ENCODE results near the gene HOGA1. TPM values are rescaled to one million over a fixed set of nuclear protein-coding genes. Genes with fewer than 3 reads are reported as not detected.

Gene HOGA1
- total RNA-seq, 1 experiment from 2014 or later, result 4.4 TPM

DNA sequence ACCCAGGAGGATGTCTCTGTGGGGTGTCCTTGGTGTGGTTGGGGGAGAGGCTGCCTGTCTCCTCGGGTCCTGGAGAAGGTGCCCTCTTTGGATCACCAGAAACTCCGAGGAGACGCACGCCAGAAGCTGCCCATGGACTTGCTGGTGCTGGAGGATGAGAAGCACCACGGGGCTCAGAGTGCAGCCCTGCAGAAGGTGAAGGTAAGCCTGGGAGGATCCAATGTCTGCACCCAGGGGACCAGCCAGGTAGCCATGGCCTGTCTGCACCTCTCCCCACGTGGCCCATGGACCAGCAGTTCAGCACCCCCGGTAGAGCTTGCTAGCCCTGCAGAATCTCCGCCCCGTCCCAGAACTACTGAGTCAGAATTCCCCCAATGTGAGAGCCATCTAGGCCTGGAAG lies 6.5 kb upstream of the HOGA1 start:
- H3F3A ChIP-seq (ENCODE audit: insufficient read depth, low read depth), result peaks cover 22% of the 10 kb centered on the region; the same call in 1 of the 2 replicates
- POLR2A ChIA-PET (ENCODE audit: unreplicated experiment), result no interaction called here
- intact Hi-C loops (cut with micrococcal nuclease; ENCODE audit: unreplicated experiment), result no loop called here
- TF ChIP-seq, protein P1, sequence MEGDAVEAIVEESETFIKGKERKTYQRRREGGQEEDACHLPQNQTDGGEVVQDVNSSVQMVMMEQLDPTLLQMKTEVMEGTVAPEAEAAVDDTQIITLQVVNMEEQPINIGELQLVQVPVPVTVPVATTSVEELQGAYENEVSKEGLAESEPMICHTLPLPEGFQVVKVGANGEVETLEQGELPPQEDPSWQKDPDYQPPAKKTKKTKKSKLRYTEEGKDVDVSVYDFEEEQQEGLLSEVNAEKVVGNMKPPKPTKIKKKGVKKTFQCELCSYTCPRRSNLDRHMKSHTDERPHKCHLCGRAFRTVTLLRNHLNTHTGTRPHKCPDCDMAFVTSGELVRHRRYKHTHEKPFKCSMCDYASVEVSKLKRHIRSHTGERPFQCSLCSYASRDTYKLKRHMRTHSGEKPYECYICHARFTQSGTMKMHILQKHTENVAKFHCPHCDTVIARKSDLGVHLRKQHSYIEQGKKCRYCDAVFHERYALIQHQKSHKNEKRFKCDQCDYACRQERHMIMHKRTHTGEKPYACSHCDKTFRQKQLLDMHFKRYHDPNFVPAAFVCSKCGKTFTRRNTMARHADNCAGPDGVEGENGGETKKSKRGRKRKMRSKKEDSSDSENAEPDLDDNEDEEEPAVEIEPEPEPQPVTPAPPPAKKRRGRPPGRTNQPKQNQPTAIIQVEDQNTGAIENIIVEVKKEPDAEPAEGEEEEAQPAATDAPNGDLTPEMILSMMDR (conservative IDR thresholded peaks at IDR 0.05), result no peak
- no peak for TF ChIP-seq EZH2 (IDR thresholded peaks at IDR 0.05; ENCODE audit: low read depth)
- DNase-seq, result no peak
- H3K27ac ChIP-seq, result no peak overlapping the region
- H3K4me3 ChIP-seq, result no peak overlapping the region
- no peaks in the 10 kb centered on the region for H3K27me3 ChIP-seq (ENCODE audit: insufficient read depth, low read depth)
- H3K4me2 ChIP-seq, result no peak overlapping the region
- H4K20me1 ChIP-seq (ENCODE audit: insufficient read depth), result no peaks in the 10 kb centered on the region
- no TSS peak for BruUV-seq (replicated peaks)
- CTCF ChIA-PET, result interaction anchor here (0.5 kb wide), 1 partner anchor 829 kb away, joined by 4 read pairs; no protein-coding TSS in a partner anchor
- no peaks in the 10 kb centered on the region for H3K36me3 ChIP-seq (ENCODE audit: low read depth)
- no peak overlapping the region for H2AFZ ChIP-seq
- no peaks in the 10 kb centered on the region for H3K9me3 ChIP-seq (ENCODE audit: insufficient read depth, low read depth)
- H3K4me1 ChIP-seq (replicated peaks; ENCODE audit: insufficient read depth), result peaks cover 27% of the 10 kb centered on the region
- H3K9me2 ChIP-seq (ENCODE audit: insufficient read depth), result no peaks in the 10 kb centered on the region
- no peaks in the 10 kb centered on the region for H3K79me2 ChIP-seq (ENCODE audit: low read depth)

DNA sequence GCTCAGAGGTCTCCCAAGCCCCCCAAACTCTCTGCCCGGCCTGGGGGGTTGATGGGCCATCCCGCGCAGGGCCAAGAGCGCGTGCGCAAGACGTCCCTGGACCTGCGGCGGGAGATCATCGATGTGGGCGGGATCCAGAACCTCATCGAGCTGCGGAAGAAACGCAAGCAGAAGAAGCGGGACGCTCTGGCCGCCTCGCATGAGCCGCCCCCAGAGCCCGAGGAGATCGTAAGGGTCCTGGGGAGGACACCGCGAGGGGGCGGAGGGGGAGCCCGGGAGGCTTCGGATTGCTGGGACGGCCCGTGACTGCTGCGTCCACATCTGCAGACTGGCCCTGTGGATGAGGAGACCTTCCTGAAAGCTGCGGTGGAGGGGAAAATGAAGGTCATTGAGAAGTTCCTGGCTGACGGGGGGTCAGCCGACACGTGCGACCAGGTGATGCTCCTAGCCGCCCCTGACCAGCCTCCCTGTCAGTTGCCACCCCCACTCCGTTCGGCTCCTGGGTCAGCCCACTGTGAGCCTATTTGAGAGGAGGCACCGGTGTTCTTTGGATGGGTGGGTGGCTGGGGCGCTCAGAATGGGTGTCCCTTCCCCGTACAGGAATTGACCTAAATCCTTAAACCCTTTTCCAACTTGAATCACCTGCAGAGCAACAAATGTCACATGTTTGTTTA lies 5.9 kb upstream of the HOGA1 start:
- DNase-seq, result no peak
- BruUV-seq (replicated peaks), result no TSS peak
- TF ChIP-seq, protein P1 (conservative IDR thresholded peaks at IDR 0.05), result no peak
- TF ChIP-seq EZH2 (IDR thresholded peaks at IDR 0.05; ENCODE audit: low read depth), result no peak
- no peak overlapping the region for H3K4me2 ChIP-seq
- no peak overlapping the region for H2AFZ ChIP-seq
- no peaks in the 10 kb centered on the region for H3K9me3 ChIP-seq (ENCODE audit: insufficient read depth, low read depth)
- no peaks in the 10 kb centered on the region for H3K9me2 ChIP-seq (ENCODE audit: insufficient read depth)
- no peak overlapping the region for H3K4me3 ChIP-seq
- ChIA-PET CTCF (interaction anchor here (0.5 kb wide), 1 partner anchor 830 kb away, joined by 4 read pairs; no protein-coding TSS in a partner anchor), POLR2A (ENCODE audit: unreplicated experiment) (no interaction called here)
- H3K4me1 ChIP-seq (replicated peaks; ENCODE audit: insufficient read depth), result peaks cover 21% of the 10 kb centered on the region
- H3K27ac ChIP-seq, result no peak overlapping the region
- H3K36me3 ChIP-seq (ENCODE audit: low read depth), result no peaks in the 10 kb centered on the region
- H4K20me1 ChIP-seq (ENCODE audit: insufficient read depth), result no peaks in the 10 kb centered on the region
- H3F3A ChIP-seq (ENCODE audit: insufficient read depth, low read depth), result peaks cover 17% of the 10 kb centered on the region; the same call in 1 of the 2 replicates
- H3K79me2 ChIP-seq (ENCODE audit: low read depth), result no peaks in the 10 kb centered on the region
- H3K27me3 ChIP-seq (ENCODE audit: insufficient read depth, low read depth), result no peaks in the 10 kb centered on the region
- intact Hi-C loops (cut with micrococcal nuclease; ENCODE audit: unreplicated experiment), result no loop called here

DNA sequence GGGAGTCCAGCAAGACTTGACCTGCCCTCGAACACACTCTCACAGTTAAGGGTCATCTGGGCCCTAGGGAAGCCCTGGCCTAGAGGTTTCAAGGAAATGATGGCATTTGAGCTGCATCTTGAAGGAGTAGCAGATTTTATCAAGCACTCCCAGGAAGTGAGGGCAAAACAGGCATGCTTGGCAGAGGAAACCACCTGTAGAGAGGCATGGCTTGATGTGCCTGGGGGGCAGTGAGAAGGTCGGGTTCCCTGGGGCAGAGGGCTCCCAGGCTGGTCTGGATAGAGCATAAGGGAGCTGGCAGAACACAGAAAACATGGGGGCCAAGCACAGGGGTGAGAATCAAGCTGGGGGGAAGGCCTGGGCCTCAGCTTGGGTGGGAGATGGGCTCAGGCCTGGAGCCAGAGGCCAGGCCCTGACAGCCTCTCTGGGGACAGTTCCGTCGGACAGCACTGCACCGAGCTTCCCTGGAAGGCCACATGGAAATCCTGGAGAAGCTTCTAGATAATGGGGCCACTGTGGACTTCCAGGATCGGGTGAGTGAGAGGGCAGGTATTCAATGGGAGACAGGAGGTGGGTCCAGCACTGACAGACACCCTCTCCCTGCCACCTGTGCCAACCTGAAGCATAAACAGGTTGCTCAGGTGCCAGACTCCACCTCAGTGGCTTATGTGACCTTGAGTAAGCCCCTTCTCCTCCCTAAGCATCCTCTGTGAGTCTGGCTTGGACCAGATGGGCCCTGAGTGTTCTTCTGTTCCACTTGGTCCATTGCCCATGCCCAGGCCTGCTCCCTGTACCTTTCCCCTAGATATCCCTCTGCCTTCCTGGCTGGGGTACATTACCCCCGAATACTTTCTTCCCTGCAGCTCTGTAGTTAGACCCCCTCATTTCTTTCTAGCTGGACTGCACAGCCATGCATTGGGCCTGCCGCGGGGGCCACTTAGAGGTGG lies 3.5 kb upstream of the HOGA1 start:
- Histone ChIP-seq H3K9me2 (ENCODE audit: insufficient read depth) (no peaks in the 10 kb centered on the region), H3K9me3 (ENCODE audit: insufficient read depth, low read depth) (no peaks in the 10 kb centered on the region), H3K79me2 (ENCODE audit: low read depth) (no peaks in the 10 kb centered on the region), H3K4me3 (no peak overlapping the region), H3K27ac (no peak overlapping the region), H3K4me1 (replicated peaks; ENCODE audit: insufficient read depth) (no peaks in the 10 kb centered on the region), H3K36me3 (ENCODE audit: low read depth) (no peaks in the 10 kb centered on the region), H4K20me1 (ENCODE audit: insufficient read depth) (no peaks in the 10 kb centered on the region), H3K4me2 (no peak overlapping the region), H3F3A (ENCODE audit: insufficient read depth, low read depth) (peaks cover under 1% of the 10 kb centered on the region; the same call in 1 of the 2 replicates), H2AFZ (no peak overlapping the region), H3K27me3 (ENCODE audit: insufficient read depth, low read depth) (no peaks in the 10 kb centered on the region)
- TF ChIP-seq, protein P1 (conservative IDR thresholded peaks at IDR 0.05), result no peak
- no peak for TF ChIP-seq EZH2 (IDR thresholded peaks at IDR 0.05; ENCODE audit: low read depth)
- CTCF ChIA-PET, result no interaction called here
- DNase-seq, result no peak
- BruUV-seq (replicated peaks), result no TSS peak
- intact Hi-C loops (cut with micrococcal nuclease; ENCODE audit: unreplicated experiment), result no loop called here
- POLR2A ChIA-PET (ENCODE audit: unreplicated experiment), result no interaction called here

Measured in PC-9 (cell line).